Kidney epithelial cell (primary cell): Measurements from ENCODE around the gene ATXN7. TPM values are rescaled to one million over a fixed set of nuclear protein-coding genes. Genes with fewer than 3 reads are reported as not detected.

ENCODE experiments used
- DNase-seq: peaks from one replicate; pipeline ENCODE4 v3.0.0-alpha.2; 2010; ENCODE audit warnings: low read depth
- H3K27me3 ChIP-seq: 2 replicates; pipeline ENCODE4 v1.6.0; 2011; ENCODE audit warnings: low read length; ENCODE audit not compliant: control insufficient read depth, insufficient read depth
- H3K36me3 ChIP-seq: 2 replicates; pipeline ENCODE4 v1.5.1; 2011; ENCODE audit warnings: low read length; ENCODE audit not compliant: control insufficient read depth, insufficient read depth
- H3K4me3 ChIP-seq: 2 replicates; pipeline ENCODE4 v1.5.1; 2011; ENCODE audit warnings: low read depth, mild to moderate bottlenecking, control low read depth, low read length
- total RNA-seq: library from RNA; depleted of rRNA; stranded (reverse); fragments of >200 nt; gene quantifications from 2 replicates; pipeline ENCODE4 v1.2.3, GENCODE V29; 2015
- TF ChIP-seq, protein P1 (sequence below): IDR thresholded peaks from 2 replicates; pipeline ENCODE4 v1.5.1; 2011; ENCODE audit warnings: mild to moderate bottlenecking, moderate library complexity, low read length, control low read depth, inconsistent platforms; ENCODE audit not compliant: insufficient read depth, poor library complexity, severe bottlenecking

The ATXN7 gene
- total RNA-seq, 1 donor from 2014 or later, result 12.3 TPM

DNA sequence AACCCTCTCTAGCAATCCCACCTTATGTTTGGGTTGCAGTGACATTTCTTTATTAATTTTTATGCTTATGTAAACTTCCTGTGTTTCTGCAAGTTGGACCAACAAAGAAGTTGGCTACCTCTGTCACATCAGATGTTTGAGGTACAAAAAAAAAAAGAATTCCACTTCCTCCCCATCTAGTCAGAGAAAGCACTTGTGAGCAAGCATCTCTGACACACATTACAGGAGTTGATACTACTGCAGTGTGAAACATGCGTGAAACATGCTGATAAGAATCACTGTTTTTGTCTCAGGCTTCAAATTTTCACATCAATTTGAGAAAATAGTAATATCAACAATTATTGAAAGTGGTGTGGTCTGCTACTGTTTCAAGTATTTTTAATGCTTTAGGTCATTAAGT, 47.2 kb downstream of the ATXN7 start:
- TF ChIP-seq, protein P1, sequence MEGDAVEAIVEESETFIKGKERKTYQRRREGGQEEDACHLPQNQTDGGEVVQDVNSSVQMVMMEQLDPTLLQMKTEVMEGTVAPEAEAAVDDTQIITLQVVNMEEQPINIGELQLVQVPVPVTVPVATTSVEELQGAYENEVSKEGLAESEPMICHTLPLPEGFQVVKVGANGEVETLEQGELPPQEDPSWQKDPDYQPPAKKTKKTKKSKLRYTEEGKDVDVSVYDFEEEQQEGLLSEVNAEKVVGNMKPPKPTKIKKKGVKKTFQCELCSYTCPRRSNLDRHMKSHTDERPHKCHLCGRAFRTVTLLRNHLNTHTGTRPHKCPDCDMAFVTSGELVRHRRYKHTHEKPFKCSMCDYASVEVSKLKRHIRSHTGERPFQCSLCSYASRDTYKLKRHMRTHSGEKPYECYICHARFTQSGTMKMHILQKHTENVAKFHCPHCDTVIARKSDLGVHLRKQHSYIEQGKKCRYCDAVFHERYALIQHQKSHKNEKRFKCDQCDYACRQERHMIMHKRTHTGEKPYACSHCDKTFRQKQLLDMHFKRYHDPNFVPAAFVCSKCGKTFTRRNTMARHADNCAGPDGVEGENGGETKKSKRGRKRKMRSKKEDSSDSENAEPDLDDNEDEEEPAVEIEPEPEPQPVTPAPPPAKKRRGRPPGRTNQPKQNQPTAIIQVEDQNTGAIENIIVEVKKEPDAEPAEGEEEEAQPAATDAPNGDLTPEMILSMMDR, result no peak
- no peak for DNase-seq

DNA sequence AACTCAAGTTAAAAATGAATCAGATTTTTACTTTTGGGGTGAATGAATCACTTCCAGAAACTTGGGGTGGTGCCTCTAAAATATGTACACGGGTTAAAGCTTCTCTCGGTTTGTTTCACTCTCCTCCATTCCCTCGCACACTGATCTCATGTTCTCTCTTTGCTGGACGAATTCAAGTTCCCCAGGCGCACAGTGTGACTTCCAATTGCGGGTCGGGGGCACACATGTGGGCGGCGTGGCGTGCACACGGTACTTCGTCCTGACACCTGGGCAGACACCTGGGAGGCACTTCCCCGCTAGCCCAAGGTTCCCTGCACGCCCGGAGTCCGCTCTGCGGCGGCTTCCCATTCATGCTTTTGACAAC, 47.8 kb downstream of the ATXN7 start:
- Histone ChIP-seq H3K4me3 (peak overlapping the region; percentile 71), H3K36me3 (no peaks in the 10 kb centered on the region), H3K27me3 (no peaks in the 10 kb centered on the region)
- no peak for DNase-seq
- TF ChIP-seq, protein P1, result no peak

More for the DNA sequence above, 47.2 kb downstream of the ATXN7 start:
- H3K27me3 ChIP-seq, result no peaks in the 10 kb centered on the region
- H3K4me3 ChIP-seq, result no peak overlapping the region
- no peaks in the 10 kb centered on the region for H3K36me3 ChIP-seq

DNA sequence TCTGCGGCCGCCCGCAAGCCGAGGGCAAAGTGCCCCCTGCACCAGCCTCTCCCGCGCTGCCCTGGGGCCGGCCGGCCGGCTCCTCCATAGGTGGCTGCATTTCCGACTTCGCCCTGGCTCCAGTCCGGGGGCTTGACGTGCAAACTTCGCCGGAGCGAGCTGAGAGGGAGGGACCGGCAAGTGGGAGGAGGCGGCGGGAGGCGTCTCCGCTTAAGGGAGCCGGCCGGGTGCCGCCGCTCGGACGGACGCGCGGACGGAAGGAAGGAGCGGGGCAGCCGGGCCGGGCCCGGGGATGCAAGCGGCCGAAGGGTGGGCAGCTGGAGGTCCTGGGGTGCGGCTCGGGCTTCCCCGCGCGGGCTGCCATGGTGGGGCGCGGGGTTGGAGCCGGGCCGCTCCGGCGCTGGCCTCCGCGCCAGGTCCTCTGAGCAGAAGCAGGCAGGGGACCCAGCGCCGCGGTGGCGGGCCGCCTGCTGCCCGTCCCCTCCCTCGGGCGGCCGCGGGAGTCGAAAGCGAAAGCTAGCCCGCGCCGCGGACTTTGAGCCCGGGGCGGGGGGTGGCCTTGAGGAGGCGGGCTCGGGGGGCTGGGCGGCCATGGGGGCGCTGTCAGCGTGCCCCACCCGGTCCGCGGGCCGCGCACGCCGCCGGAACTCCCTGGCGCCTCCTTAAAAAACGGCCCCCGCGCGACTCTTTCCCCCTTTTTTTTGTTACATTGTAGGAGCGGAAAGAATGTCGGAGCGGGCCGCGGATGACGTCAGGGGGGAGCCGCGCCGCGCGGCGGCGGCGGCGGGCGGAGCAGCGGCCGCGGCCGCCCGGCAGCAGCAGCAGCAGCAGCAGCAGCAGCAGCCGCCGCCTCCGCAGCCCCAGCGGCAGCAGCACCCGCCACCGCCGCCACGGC, 48.5 kb downstream of the ATXN7 start, which contains the start of gene SCAANT1:
SCAANT1 (minus strand) TSS at position 511 of the 895 bp plus-strand sequence.
- TF ChIP-seq, protein P1, result no peak
- Histone ChIP-seq H3K4me3 (peak within 1 kb of the TSS; percentile 71), H3K27me3 (no peaks in the 10 kb centered on the region), H3K36me3 (no peaks in the 10 kb centered on the region)
- peak; percentile 53 for DNase-seq

DNA sequence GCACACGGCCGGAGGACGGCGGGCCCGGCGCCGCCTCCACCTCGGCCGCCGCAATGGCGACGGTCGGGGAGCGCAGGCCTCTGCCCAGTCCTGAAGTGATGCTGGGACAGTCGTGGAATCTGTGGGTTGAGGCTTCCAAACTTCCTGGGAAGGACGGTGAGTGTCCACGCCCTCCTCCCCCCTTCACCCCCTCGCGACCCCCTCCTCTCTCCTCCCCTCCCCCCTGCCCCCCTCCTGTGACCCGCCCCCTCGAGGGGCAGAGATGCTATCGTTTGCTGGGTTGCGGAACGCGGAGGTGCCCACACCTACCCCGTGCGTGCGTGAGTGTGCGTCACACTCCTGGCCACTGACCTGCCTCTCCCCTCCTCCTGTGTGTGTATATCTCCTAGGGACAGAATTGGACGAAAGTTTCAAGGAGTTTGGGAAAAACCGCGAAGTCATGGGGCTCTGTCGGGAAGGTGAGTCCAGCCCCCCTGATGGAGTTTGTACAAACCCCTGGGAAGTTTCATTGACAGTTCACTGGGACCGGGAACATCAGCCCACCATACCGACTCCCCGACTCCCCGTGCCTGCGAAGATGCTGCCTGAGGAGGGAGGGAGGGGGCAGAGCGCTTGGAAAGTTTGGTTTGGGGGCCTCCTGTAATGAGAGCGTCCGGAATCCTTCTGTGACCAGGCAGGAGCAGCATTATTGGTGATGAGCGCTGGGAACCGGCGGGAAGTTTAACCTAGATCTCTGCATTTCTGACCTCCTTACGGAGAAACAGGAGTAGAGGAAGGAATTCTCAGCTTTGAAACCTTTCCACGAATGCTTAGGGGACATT, 49.3 kb downstream of the ATXN7 start:
- DNase-seq, result peak; percentile 12
- Histone ChIP-seq H3K27me3 (no peaks in the 10 kb centered on the region), H3K4me3 (peak overlapping the region; percentile 71), H3K36me3 (no peaks in the 10 kb centered on the region)
- TF ChIP-seq, protein P1, result no peak

DNA sequence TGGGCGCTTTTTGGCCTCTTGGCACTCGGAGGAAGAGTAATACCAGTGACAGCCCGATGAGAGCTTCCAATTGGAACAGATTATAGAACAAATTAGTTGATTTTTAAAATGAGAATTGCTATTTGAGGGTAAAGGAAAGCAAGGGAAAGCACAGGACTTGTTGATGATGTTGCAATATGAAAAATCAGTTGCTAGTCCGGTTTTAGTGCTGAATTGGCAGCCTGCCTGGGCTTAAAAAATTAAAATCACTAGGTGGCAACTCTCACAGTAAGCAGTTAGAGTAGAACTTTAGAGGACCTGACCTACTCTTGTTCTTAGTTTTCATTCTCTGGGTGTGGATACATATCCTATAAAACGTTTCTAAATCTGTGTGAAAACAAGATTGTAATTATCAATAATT, 50.6 kb downstream of the ATXN7 start:
- Histone ChIP-seq H3K36me3 (peaks cover 1% of the 10 kb centered on the region), H3K4me3 (no peak overlapping the region), H3K27me3 (no peaks in the 10 kb centered on the region)
- no peak for DNase-seq
- TF ChIP-seq, protein P1, result no peak
